Measurements from ENCODE around the gene DLG2.

- no peak for TF ChIP-seq CTCF (IDR thresholded peaks at IDR 0.05)
- no peak for TF ChIP-seq POLR2A (IDR thresholded peaks at IDR 0.05; ENCODE audit: low read depth)
- TF ChIP-seq POLR2AphosphoS5 (IDR thresholded peaks at IDR 0.05): no peak
These were observed 769.4 kb downstream of the DLG2 start for GRCh38 chr11:84857746-84858145.
